HepG2 (cell line): ENCODE results near the gene SLC1A4. TPM values are rescaled to one million over a fixed set of nuclear protein-coding genes. Genes with fewer than 3 reads are reported as not detected.

Source experiments
- CENPX ChIP-seq: sonication (generic); formaldehyde crosslinking; IDR thresholded peaks from 2 replicates; pipeline ENCODE4 v1.9.0; 2021; ENCODE audit warnings: mild to moderate bottlenecking, missing genetic modification reagents, moderate library complexity
- CHD2 ChIP-seq: IDR thresholded peaks from 2 replicates; pipeline ENCODE4 v1.6.1; 2011; ENCODE audit warnings: low read depth, low read length, improper control_type of control experiment
- ETV6 ChIP-seq: sonication (generic); formaldehyde crosslinking; conservative IDR thresholded peaks from 2 replicates; pipeline ENCODE4 v1.4.0; 2020; ENCODE audit warnings: missing genetic modification reagents
- HMGA1 ChIP-seq: sonication (generic); formaldehyde crosslinking; conservative IDR thresholded peaks from 2 replicates; pipeline ENCODE4 v1.4.0; 2020; ENCODE audit warnings: missing genetic modification reagents
- HOXD1 ChIP-seq: sonication (generic); formaldehyde crosslinking; IDR thresholded peaks from 2 replicates; pipeline ENCODE4 v1.5.0; 2020; ENCODE audit warnings: missing genetic modification reagents
- KDM2A ChIP-seq: sonication (generic); formaldehyde crosslinking; IDR thresholded peaks from 2 replicates; pipeline ENCODE4 v1.4.0; 2020; ENCODE audit warnings: low read depth, missing genetic modification reagents, borderline replicate concordance
- MIER2 ChIP-seq: IDR thresholded peaks from 2 replicates; pipeline ENCODE4 v1.6.1; 2016; ENCODE audit warnings: missing biosample characterization, missing genetic modification reagents
- RAD51 ChIP-seq: fragments of 450-650 bp; IDR thresholded peaks from 2 replicates; pipeline ENCODE4 v1.6.1; 2016; ENCODE audit warnings: borderline replicate concordance
- REPIN1 ChIP-seq: sonication (generic); formaldehyde crosslinking; IDR thresholded peaks from 2 replicates; pipeline ENCODE4 v1.8.0; 2022; ENCODE audit warnings: missing genetic modification reagents, low read depth, mild to moderate bottlenecking, borderline replicate concordance
- RXRB ChIP-seq: IDR thresholded peaks from 2 replicates; pipeline ENCODE4 v1.6.1; 2016; ENCODE audit warnings: borderline replicate concordance, missing genetic modification reagents, missing compliant biosample characterization
- TARDBP ChIP-seq: sonication (generic); formaldehyde crosslinking; IDR thresholded peaks from 2 replicates; pipeline ENCODE4 v1.8.0; 2022; ENCODE audit warnings: mild to moderate bottlenecking, missing genetic modification reagents
- TOPORS ChIP-seq: sonication (generic); formaldehyde crosslinking; IDR thresholded peaks from 2 replicates; pipeline ENCODE4 v1.8.0; 2023; ENCODE audit warnings: mild to moderate bottlenecking, missing genetic modification reagents
- WIZ ChIP-seq: sonication (generic); formaldehyde crosslinking; IDR thresholded peaks from 2 replicates; pipeline ENCODE4 v1.5.1; 2020; ENCODE audit warnings: mild to moderate bottlenecking, missing genetic modification reagents
- ZBTB3 ChIP-seq: sonication (generic); formaldehyde crosslinking; IDR thresholded peaks from 2 replicates; pipeline ENCODE4 v1.4.0; 2020; ENCODE audit warnings: low read depth, mild to moderate bottlenecking, moderate library complexity, missing genetic modification reagents, borderline replicate concordance
- ZNF232 ChIP-seq: sonication (generic); formaldehyde crosslinking; IDR thresholded peaks from 2 replicates; pipeline ENCODE4 v1.4.0; 2020; ENCODE audit warnings: missing genetic modification reagents, borderline replicate concordance
- ZNF329 ChIP-seq: sonication (generic); formaldehyde crosslinking; IDR thresholded peaks from 2 replicates; pipeline ENCODE4 v1.9.0; 2021; ENCODE audit warnings: low read depth, mild to moderate bottlenecking, missing genetic modification reagents
- ZNF331 ChIP-seq: sonication (generic); formaldehyde crosslinking; IDR thresholded peaks from 2 replicates; pipeline ENCODE4 v1.4.0; 2020; ENCODE audit warnings: missing genetic modification reagents
- ZNF432 ChIP-seq: sonication (generic); formaldehyde crosslinking; IDR thresholded peaks from 2 replicates; pipeline ENCODE4 v1.5.0; 2020; ENCODE audit warnings: missing genetic modification reagents, mild to moderate bottlenecking, borderline replicate concordance
- ZNF558 ChIP-seq: sonication (generic); formaldehyde crosslinking; IDR thresholded peaks from 2 replicates; pipeline ENCODE4 v1.9.0; 2022; ENCODE audit warnings: mild to moderate bottlenecking, missing genetic modification reagents, borderline replicate concordance
- ZNF567 ChIP-seq: sonication (generic); formaldehyde crosslinking; IDR thresholded peaks from 2 replicates; pipeline ENCODE4 v1.8.1; 2023; ENCODE audit warnings: mild to moderate bottlenecking, missing genetic modification reagents, borderline replicate concordance
- ZNF83 ChIP-seq: sonication (generic); formaldehyde crosslinking; IDR thresholded peaks from 2 replicates; pipeline ENCODE4 v1.4.0; 2020; ENCODE audit warnings: missing genetic modification reagents, mild to moderate bottlenecking, borderline replicate concordance
- ZSCAN20 ChIP-seq: sonication (generic); formaldehyde crosslinking; IDR thresholded peaks from 2 replicates; pipeline ENCODE4 v1.4.0; 2020; ENCODE audit warnings: missing genetic modification reagents, mild to moderate bottlenecking, borderline replicate concordance
- polyA plus RNA-seq, 8 experiments: library from polyadenylated mRNA; depleted of rRNA in 3 of 8; stranded (reverse) in 7 of 8; unstranded in 1 of 8; fragments of >200 nt; fragmentation: Illumina TruSeq in 4 of 8; extraction: Trizol in 4 of 8; gene quantifications; 2 replicates each; pipeline versions ENCODE4 v1.2.1 to v1.2.3, GENCODE V29; 2011 to 2016; ENCODE audit warnings: low read depth in 4 of 8, missing spikeins in 1 of 8, mixed read lengths in 1 of 8; ENCODE audit not compliant: insufficient read depth in 1 of 8
- total RNA-seq, 5 experiments: library from RNA; depleted of rRNA; stranded (reverse); fragments of >200 nt; fragmentation: Illumina TruSeq; extraction: Trizol; gene quantifications; 2 replicates each; pipeline ENCODE4 v1.2.3, GENCODE V29; 2016; ENCODE audit warnings: low read depth in 1 of 5
- TF ChIP-seq, protein P1 (sequence below): sonication (generic); formaldehyde crosslinking; IDR thresholded peaks from 2 replicates; pipeline ENCODE4 v1.5.0; 2020; ENCODE audit warnings: mild to moderate bottlenecking, missing genetic modification reagents
- TF ChIP-seq, protein P2 (sequence below): sonication (generic); formaldehyde crosslinking; IDR thresholded peaks from 2 replicates; pipeline ENCODE4 v1.5.0; 2020; ENCODE audit warnings: missing genetic modification reagents
- TF ChIP-seq, protein P3 (sequence below): sonication (generic); formaldehyde crosslinking; IDR thresholded peaks from 2 replicates; pipeline ENCODE4 v1.5.0; 2020; ENCODE audit warnings: mild to moderate bottlenecking, missing genetic modification reagents

SLC1A4 gene
- total and polyA plus RNA-seq, 2 of the 13 experiments (the other 11 are each of a cell fraction or from before 2014, with no cell fraction given), result 21.0 to 39.6 TPM

DNA sequence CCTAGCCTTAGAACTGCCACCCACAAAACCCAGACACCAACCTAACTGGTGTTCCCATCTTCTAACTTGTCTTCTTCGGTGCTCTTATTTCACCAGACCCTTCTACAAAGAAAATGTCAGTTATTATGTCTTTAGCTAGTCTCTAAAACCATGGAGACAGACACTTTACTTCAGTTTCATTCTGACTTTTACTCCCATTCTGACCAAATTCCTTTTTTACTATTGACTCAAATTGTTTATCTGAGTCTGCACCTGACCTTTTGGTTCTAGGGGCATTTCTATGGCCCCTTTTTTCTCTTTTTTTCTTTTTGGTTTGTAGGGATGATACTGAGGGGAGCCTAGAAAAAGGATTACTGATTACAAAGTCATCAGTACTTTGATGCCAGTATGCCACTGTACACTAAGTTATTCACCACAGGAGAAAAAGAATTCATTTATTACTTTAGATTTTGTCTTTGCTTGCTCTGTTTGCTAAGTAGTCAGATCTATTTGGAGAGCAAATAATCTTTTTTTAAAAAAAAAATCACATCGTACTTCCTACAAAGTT, 6.8 kb upstream of the SLC1A4 start (continued):
- TF ChIP-seq ZNF83 (CRISPR knock-in tag) (no peak), TARDBP (CRISPR knock-in tag) (peak; percentile 61), RAD51 (no peak), RXRB (peak; percentile 83), CHD2 (no peak), ZNF567 (no peak), ETV6 (CRISPR knock-in tag) (no peak), ZNF232 (CRISPR knock-in tag) (no peak), MIER2 (no peak), ZSCAN20 (no peak), ZNF558 (CRISPR knock-in tag) (no peak), HOXD1 (CRISPR knock-in tag) (no peak), KDM2A (CRISPR knock-in tag) (no peak), REPIN1 (no peak), WIZ (no peak), HMGA1 (CRISPR knock-in tag) (no peak), TOPORS (CRISPR knock-in tag) (no peak), CENPX (CRISPR knock-in tag) (no peak), ZNF329 (no peak), ZNF331 (CRISPR knock-in tag) (0 out of 2 replicates have a peak, but pooled peaks have one; percentile 42), ZBTB3 (CRISPR knock-in tag) (no peak), ZNF432 (no peak)
- TF ChIP-seq, protein P1, sequence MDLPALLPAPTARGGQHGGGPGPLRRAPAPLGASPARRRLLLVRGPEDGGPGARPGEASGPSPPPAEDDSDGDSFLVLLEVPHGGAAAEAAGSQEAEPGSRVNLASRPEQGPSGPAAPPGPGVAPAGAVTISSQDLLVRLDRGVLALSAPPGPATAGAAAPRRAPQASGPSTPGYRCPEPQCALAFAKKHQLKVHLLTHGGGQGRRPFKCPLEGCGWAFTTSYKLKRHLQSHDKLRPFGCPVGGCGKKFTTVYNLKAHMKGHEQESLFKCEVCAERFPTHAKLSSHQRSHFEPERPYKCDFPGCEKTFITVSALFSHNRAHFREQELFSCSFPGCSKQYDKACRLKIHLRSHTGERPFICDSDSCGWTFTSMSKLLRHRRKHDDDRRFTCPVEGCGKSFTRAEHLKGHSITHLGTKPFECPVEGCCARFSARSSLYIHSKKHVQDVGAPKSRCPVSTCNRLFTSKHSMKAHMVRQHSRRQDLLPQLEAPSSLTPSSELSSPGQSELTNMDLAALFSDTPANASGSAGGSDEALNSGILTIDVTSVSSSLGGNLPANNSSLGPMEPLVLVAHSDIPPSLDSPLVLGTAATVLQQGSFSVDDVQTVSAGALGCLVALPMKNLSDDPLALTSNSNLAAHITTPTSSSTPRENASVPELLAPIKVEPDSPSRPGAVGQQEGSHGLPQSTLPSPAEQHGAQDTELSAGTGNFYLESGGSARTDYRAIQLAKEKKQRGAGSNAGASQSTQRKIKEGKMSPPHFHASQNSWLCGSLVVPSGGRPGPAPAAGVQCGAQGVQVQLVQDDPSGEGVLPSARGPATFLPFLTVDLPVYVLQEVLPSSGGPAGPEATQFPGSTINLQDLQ (CRISPR knock-in tag), result no peak
- TF ChIP-seq, protein P2, sequence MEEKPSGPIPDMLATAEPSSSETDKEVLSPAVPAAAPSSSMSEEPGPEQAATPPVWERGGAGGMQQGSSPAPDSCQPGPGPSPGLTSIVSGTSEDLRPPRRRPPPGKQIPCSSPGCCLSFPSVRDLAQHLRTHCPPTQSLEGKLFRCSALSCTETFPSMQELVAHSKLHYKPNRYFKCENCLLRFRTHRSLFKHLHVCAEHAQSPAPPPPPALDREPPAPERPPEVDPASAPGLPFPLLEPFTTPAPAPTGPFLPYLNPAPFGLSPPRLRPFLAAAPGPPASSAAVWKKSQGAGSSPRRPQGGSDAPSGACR (CRISPR knock-in tag), result no peak
- TF ChIP-seq, protein P3, sequence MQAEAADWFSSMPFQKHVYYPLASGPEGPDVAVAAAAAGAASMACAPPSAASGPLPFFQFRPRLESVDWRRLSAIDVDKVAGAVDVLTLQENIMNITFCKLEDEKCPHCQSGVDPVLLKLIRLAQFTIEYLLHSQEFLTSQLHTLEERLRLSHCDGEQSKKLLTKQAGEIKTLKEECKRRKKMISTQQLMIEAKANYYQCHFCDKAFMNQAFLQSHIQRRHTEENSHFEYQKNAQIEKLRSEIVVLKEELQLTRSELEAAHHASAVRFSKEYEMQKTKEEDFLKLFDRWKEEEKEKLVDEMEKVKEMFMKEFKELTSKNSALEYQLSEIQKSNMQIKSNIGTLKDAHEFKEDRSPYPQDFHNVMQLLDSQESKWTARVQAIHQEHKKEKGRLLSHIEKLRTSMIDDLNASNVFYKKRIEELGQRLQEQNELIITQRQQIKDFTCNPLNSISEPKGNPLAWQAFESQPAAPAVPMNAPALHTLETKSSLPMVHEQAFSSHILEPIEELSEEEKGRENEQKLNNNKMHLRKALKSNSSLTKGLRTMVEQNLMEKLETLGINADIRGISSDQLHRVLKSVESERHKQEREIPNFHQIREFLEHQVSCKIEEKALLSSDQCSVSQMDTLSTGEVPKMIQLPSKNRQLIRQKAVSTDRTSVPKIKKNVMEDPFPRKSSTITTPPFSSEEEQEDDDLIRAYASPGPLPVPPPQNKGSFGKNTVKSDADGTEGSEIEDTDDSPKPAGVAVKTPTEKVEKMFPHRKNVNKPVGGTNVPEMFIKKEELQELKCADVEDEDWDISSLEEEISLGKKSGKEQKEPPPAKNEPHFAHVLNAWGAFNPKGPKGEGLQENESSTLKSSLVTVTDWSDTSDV, result no peak
